22Rv1 (cell line): ENCODE results near the gene CNTN5.

ENCODE experiments used
- ZFX ChIP-seq: fragments of 450-650 bp; IDR thresholded peaks from 2 replicates; pipeline ENCODE4 v1.6.1; 2017; ENCODE audit warnings: antibody characterized with exemption, borderline replicate concordance
- TF ChIP-seq, protein P1 (sequence below): fragments of 450-650 bp; IDR thresholded peaks from 2 replicates; pipeline ENCODE4 v1.5.1; 2017; ENCODE audit warnings: mild to moderate bottlenecking

DNA sequence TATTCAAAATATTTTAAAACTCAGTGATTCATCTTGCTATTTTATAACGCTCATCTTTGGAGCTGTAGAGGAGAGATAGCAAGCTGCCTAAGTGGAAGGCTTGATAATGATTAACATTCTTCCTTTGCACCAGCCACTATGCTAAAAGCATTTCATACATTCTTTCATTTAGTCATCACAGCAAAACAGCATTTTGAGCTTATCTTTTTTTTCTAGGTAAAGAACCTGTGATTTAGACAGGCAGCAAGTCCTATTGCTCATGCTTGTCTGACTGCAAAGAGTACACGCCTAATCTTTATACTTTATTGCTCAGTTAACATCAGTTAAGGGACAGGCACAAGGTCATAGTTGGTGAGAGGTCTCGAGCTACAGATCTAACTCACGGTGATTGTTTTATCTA, 953.2 kb downstream of the CNTN5 start:
- TF ChIP-seq, protein P1, sequence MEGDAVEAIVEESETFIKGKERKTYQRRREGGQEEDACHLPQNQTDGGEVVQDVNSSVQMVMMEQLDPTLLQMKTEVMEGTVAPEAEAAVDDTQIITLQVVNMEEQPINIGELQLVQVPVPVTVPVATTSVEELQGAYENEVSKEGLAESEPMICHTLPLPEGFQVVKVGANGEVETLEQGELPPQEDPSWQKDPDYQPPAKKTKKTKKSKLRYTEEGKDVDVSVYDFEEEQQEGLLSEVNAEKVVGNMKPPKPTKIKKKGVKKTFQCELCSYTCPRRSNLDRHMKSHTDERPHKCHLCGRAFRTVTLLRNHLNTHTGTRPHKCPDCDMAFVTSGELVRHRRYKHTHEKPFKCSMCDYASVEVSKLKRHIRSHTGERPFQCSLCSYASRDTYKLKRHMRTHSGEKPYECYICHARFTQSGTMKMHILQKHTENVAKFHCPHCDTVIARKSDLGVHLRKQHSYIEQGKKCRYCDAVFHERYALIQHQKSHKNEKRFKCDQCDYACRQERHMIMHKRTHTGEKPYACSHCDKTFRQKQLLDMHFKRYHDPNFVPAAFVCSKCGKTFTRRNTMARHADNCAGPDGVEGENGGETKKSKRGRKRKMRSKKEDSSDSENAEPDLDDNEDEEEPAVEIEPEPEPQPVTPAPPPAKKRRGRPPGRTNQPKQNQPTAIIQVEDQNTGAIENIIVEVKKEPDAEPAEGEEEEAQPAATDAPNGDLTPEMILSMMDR = no peak
- TF ChIP-seq ZFX = no peak
